SK-N-SH treated with all-trans-retinoic acid at 6 μM for 48 hours (cell line): ENCODE data around the gene PNPLA8.

Experiments
- ISL1 ChIP-seq: fragments of 250-450 bp; sonication (Bioruptor Pico); IDR thresholded peaks from 2 replicates; pipeline ENCODE4 v2.1.2; 2022; ENCODE audit warnings: mild to moderate bottlenecking, moderate library complexity
- OSR1 ChIP-seq: fragments of 250-450 bp; sonication (Bioruptor Pico); IDR thresholded peaks from 2 replicates; pipeline ENCODE4 v1.8.0; 2022; ENCODE audit warnings: moderate library complexity, mild to moderate bottlenecking, inconsistent platforms
- RARB ChIP-seq: fragments of 250-450 bp; sonication (Bioruptor Pico); IDR thresholded peaks from 2 replicates; pipeline ENCODE4 v1.8.0; 2021; ENCODE audit warnings: mild to moderate bottlenecking, moderate library complexity
- TCF4 ChIP-seq: fragments of 250-450 bp; sonication (Bioruptor Pico); IDR thresholded peaks from 2 replicates; pipeline ENCODE4 v1.8.0; 2021; ENCODE audit warnings: mild to moderate bottlenecking, moderate library complexity, borderline replicate concordance
- TOX ChIP-seq: fragments of 250-450 bp; sonication (Bioruptor Pico); IDR thresholded peaks from 2 replicates; pipeline ENCODE4 v1.8.0; 2021; ENCODE audit warnings: mild to moderate bottlenecking, moderate library complexity, borderline replicate concordance
- ZFP3 ChIP-seq: fragments of 250-450 bp; sonication (Bioruptor Pico); IDR thresholded peaks from 2 replicates; pipeline ENCODE4 v1.5.0; 2020; ENCODE audit warnings: mild to moderate bottlenecking, moderate library complexity
- ZNF70 ChIP-seq: fragments of 450-650 bp; formaldehyde crosslinking; IDR thresholded peaks from 2 replicates; pipeline ENCODE4 v1.5.0; 2020; ENCODE audit warnings: mild to moderate bottlenecking, moderate library complexity

DNA sequence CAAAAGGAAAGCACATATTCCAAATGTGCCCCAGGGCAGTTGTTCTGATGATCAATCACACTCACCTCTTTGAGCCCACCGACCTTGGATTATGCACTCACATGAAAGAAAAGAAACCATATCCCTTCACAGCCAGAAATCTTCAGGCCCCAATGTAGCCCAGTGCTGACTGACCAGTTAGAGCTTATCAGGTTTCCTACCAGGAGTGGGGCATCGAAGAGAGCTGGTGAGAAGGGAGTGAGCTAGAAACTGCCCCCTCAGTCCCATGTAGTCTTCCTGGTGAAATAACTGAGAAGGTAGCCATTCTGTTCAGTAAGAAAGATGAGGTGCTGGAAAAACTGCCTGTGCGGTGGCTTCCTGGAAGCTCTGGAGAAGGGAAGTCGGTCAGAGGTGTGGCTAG, 101.9 kb downstream of the PNPLA8 start:
- no peak for TF ChIP-seq ZFP3 (CRISPR knock-in tag)
- no peak for TF ChIP-seq ISL1 (CRISPR knock-in tag)
- TF ChIP-seq ZNF70 (CRISPR knock-in tag): no peak
- TF ChIP-seq TCF4 (CRISPR knock-in tag): no peak
- TF ChIP-seq RARB (CRISPR knock-in tag): no peak
- no peak for TF ChIP-seq TOX (CRISPR knock-in tag)
- TF ChIP-seq OSR1: no peak
